GF-D8 (cell line): ENCODE data around the gene TEX13B.
"Not testable (repeated sequence)": the region's sequence is repeated elsewhere in the genome, so short reads cannot be mapped to it uniquely, and the experiment has no call there.

ENCODE experiments used
- DNase-seq: peaks from one replicate; lab custom pipeline; 2025; lab: John Stamatoyannopoulos, UW

Gene TEX13B

DNA sequence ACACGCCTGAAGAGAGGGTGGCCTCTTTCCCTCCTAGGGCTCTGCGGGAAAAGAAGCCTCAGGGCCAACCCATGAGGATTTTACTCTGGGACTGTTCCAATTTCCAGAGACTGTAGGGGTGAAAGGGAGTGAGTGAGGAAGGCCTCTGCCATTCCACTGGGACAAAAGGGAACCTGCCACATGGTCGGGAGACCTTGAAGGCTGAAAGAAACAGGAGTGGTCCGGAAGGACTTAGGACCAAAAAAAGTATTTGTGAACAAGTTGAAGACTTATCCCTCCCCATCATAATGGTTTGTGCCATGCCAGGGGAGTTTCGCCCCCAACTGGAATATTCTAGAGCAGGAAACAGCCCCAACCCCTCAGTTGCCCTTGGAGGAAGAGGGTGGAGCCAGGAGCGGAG is at the start of gene TEX13B:
TEX13B (minus strand) TSS at position 15 of the 400 bp plus-strand sequence. CDS start 243 bp downstream, outside the sequence.
- no peak for DNase-seq

DNA sequence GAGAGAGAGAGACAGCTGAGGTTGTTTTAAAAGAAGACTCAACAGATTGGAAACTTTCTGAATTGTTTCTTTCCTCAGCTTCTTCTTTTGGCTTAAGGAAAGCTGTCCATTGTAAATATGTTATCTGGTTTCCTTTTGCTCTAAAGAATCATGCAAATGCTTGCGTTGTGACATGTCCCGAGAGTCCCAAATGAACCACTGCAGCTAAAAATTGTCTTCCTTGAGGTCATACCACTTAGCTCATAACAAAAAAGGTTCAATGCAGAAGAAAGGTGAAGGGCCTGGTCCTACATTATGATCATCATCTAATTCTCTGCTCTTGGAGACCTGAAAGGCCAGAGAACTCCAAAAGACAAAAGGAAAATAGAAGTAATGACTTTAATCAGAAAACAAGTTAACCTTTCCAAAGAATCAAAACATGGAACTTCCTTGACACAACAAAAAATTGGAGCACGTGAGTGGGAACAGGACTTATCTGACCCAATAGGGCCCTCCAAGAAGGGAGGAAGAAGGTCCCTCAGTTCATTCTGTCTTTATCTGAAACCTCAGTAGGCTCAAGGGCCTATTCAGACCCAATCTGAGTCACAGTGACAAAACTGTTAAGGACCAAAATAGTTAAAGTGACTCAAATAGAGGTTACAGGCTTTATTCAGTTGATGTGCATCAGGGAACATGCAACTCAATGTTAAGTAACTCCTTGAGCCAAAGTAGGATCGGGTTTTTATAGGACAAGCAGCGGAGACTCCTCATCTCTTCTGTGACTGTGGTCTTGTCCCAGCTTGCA is 48.0 kb upstream of the TEX13B start:
- no peak for DNase-seq

GRCh38 chrX:108028854-108029253 is 46.7 kb upstream of the TEX13B start:
- DNase-seq: no peak

DNA sequence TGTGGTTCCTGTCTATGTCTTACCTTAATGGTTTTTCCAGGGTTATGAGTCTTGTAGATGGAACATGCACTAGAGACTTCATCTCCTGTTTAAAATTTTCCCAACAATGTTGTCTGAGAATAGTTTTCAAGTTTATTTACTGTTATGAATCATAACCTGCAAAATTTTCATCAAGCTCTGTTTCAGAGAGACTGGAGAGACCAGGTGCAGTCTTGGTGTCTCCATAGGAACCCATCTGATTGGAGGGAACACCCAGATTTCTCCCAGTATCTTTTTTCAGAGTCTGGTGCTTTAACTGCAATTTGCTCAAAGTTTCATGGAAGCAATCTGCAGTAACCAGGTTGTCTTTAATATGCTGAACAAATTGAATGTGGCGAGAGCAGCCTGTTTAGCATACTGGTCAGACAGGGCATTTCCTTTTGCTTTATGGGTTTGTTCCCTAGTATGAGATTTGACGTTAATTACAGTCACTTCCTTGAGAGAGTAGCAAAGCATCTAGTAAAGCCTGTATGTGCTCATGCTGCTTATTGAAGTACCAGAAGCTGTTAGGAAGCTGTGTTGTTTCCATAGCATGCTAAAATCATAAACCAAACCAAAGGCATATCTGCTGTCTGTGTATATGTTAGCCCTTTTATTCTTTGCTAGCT is 43.9 kb upstream of the TEX13B start:
- no peak for DNase-seq

DNA sequence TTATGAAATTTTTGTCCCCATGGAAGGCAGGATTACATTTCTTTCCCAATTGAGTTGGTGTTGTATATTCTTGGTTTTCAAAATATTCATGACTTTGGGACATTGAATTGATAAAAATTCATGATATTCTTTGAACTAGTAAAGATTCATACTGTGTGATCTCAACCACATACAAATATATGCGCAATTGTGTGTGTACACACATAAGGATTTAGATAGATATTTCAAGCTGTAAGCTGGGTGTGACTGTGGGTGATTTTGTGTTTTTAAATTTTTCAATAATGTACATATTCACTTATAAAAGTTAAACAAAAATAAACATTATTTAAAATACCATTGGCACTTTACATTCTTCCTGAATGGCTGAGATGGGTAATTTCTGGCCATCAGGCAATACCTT is 43.2 kb upstream of the TEX13B start:
- DNase-seq: no peak

GRCh38 chrX:108022491-108023089 is 40.4 kb upstream of the TEX13B start:
- DNase-seq: no peak

GRCh38 chrX:108020631-108021030 is 38.5 kb upstream of the TEX13B start:
- no peak for DNase-seq

GRCh38 chrX:108019382-108019875 is 37.3 kb upstream of the TEX13B start:
- no peak for DNase-seq

GRCh38 chrX:108018656-108019381 is 36.6 kb upstream of the TEX13B start:
- no peak for DNase-seq

DNA sequence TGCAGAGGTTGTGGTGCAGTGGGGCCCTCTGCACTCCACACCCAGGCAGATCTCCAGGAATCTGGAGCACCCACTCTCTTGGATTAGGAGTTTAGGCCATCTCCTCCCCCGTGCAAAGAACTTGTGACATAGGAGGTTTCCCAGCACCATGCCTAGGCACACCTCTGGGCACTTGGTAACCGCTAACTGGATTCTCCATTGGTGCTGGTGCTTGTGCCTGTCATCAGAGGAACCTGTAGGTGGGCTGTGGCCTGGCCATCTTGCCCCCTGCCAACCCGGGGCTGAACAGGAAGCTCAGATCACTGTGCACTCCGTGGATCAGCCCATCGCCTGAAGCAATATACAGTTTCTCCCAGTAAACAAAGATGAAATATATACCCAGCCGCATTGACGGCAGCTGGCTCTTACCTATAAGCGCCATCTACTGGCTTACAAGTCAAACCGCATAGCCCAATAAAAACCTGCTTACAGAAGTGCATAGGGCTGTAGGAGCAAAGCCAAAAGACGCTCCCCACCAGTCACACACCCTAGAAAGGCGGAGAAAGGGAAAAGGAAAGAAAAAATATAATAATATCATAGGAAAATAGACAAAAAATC is 19.1 kb upstream of the TEX13B start:
- no peak for DNase-seq

DNA sequence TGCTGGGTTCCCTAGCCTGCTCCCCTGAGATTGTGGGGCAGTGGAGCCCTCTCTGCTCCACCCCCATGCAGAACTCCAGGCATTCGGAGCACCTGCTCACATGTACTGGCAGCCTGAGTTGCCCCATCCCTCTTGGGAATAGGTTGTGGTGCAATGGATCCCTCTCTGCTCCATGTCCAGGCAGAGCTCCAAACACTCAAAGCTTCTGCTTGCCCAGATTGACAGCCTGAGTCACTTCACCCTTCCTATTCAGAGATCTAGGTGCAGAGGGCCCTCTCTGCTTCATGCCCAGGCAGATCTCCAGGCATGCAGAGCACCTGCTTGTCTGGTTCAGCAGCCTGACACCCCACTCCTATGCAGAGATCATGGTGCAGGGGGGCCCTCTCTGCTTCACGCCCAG is 18.6 kb upstream of the TEX13B start:
- no peak for DNase-seq

GRCh38 chrX:107996124-107996523 is 14.0 kb upstream of the TEX13B start:
- DNase-seq: no peak

DNA sequence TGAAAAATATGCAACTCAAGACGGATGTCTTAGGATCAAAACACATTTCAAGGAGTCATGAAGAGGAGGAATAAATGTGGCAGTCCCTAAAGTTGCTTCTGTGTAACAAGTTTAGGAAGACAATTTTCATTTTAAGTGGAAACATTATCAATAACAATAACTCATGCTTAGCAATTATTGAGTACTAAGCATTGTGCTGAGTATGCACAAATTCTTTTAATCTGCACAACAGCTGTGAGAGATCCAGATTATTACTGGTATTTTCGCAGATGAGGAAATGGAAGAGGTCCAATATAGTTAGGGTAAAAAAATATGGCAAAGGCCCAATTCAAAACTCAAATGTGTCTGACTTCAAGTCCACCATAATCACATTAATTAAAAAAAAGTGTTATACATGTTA is 2.9 kb upstream of the TEX13B start:
- DNase-seq: no peak

DNA sequence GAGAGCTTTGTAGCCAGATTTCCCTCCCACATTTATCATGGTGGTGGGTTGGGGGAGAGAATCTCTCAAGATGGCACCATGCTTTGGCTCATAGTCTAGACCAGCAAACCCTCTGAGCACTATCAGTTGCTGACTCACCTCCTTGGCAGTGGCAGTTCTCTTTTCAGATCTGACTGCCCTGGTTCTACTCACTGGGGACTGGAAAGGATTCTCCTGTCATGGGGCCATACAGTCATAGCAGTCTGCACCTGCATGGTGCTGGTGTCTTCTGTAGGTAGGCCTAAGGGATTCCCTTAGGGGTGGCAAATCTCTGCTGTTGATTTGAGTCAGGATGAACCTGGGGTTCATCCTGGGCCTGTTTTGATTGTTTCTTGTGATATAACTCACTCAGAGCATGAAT is 2.6 kb downstream of the TEX13B start:
- DNase-seq: no peak

DNA sequence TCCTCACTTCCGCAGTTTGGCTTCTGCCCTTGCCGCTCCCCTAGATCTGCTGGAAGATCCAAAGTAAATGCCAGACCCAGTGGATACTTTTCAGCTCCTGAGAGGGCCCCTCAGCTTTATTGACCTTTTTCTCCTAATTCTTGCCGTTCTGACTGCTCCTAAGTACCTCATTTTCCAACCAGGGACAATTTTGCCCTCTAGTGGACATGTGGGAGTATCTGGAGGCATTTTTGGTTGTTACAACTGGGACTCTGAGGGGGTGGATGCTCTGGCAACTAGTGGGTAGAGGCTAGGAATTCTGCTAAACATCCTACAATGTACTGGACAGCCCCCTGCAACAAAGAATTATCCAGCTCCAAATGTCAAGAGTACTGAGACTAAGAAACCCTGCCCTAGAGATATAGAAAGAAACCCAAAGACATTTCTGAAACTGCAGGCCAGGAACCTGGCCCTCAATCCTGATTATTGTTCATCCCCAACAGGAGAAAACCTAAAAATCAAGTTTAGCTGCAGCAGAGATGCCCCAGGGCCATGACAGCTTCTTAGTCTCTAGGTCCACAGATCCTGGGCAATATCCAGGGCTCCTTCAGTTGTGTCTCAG is 3.4 kb downstream of the TEX13B start:
- DNase-seq: no peak

DNA sequence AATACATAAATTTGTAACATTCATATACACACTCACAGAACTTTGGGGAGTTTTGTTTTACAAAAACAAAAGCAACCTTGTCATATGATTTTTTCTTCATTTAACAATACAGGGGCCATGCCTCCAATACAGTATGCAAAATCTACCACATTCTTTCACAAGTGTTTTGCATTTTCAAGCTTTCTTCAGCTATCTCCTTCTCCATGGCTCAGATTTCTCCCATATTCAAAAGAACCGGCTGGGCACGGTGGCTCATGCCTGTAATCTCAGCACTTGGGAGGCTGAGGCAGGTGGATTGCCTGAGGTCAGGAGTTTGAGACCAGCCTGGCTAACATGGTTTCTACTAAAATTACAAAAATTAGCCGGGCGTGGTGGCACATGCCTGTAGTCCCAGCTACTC is 4.1 kb downstream of the TEX13B start:
- DNase-seq: no peak

DNA sequence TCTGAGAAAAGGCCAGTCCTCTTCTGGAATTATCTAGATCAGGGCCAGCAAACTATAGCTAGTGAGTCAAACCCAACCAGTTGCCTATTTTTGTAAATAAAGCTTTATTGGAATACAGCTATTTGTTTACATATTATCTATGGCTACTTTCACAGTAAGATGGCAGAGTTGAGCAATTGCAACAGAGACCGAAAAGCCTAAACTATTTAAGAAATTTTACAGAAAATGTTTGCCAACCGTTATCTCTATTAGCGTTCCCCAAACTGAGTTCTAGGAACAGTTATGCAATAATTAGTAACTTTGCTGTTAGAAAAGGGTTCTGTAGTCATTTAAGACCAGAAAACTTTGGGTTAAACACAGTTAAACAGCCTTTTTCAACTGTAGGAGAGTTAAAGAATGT is 10.5 kb downstream of the TEX13B start:
- no peak for DNase-seq

GRCh38 chrX:107970073-107970472 is 12.1 kb downstream of the TEX13B start:
- DNase-seq: no peak

DNA sequence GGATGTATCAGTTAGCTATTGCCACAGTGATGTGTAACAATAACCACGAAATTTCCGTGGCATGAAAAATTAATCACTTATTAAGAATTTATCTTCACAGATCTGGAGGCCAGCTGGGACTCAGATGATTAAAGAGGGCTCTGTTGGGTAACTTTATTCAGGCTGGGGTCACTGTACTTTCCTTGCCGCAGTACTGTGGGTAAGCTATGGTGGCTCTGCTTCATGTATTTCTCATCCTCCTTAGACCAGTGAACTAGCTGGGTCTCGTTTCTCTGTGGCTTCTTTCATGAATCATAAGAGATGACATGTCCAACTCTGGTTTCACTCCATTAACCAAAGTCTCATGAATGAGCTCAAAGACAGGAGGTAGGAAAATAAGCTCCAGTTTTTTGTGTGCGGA is 13.5 kb downstream of the TEX13B start:
- DNase-seq: no peak

DNA sequence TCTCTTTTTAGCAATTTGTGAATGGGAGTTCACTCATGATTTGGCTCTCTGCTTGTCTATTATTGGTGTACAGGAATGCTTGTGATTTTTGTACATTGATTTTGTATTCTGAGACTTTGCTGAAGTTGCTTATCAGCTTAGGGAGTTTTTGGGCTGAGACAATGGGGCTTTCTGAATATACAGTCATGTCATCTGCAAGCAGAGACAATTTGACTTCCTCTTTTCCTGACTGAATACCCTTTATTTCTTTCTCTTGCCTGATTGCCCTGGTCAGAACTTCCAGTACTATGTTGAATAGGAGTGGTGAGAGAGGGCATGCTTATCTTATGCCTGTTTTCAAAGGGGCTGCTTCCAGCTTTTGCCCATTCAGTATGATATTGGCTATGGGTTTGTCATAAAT is 26.8 kb downstream of the TEX13B start:
- DNase-seq: not testable (repeated sequence)

- DNase-seq: no peak
Observed at GRCh38 chrX:107940095-107940494, 42.1 kb downstream of the TEX13B start.

DNA sequence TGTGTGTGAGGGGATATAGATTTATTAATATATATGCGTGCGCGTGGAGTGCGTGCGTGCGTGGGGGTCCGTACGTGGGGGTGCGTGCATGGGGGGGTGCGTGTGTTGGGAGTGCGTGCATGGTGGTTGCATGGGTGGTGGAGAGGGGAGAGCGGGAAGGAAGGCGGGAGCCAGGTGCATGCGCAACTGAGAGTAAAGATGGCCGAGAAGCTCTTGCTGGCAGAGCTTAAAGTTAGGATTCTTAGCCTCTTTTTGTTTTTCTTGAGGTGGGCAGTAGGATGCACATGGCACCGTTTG is 45.8 kb downstream of the TEX13B start:
- DNase-seq: no peak
